PFSK-1 (cell line): Measurements from ENCODE around the gene DPP4.

Source experiments
- FOXP2 ChIP-seq: optimal IDR thresholded peaks from 2 replicates; pipeline ENCODE3; 2011; ENCODE audit warnings: borderline replicate concordance, control low read depth, inconsistent platforms; ENCODE audit not compliant: insufficient read depth; ENCODE audit errors: extremely low read length, extremely low read depth
- POLR2AphosphoS5 ChIP-seq: IDR thresholded peaks from 2 replicates; pipeline ENCODE4 v1.6.1; 2012; ENCODE audit warnings: low read depth, mild to moderate bottlenecking, control low read depth, low read length, moderate library complexity
- SIN3A ChIP-seq: IDR thresholded peaks from 2 replicates; pipeline ENCODE4 v1.6.1; 2012; ENCODE audit warnings: mild to moderate bottlenecking, low read length, moderate library complexity, borderline replicate concordance; ENCODE audit not compliant: insufficient read depth
- TAF1 ChIP-seq: IDR thresholded peaks from 2 replicates; pipeline ENCODE4 v1.6.1; 2012; ENCODE audit warnings: low read length, control low read depth, borderline replicate concordance; ENCODE audit not compliant: insufficient read depth
- TF ChIP-seq, protein P1 (sequence below), 2 experiments: IDR thresholded peaks; 2 replicates each; pipeline versions ENCODE4 v1.6.1 to v1.8.0; 2011 to 2012; ENCODE audit warnings: low read depth in 2 of 2, low read length in 2 of 2, control low read depth in 1 of 2, inconsistent platforms in 1 of 2, mild to moderate bottlenecking in 1 of 2, moderate library complexity in 1 of 2; ENCODE audit not compliant: insufficient read depth in 1 of 2

The DPP4 gene

DNA sequence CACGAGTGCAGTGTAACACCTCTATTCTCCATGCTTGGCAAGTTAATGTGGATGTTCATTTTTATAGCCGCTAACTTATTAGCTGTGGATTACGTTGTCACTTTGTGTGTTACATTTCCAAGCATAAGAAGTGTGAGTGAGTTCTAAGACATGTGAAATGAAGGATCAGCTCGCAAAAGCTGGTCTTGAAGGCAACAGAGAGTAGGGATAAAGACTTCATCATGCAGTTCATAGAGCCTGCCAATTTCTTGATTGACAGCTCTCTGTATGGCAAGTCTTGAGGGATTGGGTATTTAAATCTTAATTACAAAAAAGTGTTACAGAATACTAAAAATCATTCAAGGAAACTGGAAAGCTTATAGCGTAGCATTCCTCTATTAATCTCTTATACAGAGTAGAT lies 25.8 kb upstream of the DPP4 start:
- TF ChIP-seq, protein P1, sequence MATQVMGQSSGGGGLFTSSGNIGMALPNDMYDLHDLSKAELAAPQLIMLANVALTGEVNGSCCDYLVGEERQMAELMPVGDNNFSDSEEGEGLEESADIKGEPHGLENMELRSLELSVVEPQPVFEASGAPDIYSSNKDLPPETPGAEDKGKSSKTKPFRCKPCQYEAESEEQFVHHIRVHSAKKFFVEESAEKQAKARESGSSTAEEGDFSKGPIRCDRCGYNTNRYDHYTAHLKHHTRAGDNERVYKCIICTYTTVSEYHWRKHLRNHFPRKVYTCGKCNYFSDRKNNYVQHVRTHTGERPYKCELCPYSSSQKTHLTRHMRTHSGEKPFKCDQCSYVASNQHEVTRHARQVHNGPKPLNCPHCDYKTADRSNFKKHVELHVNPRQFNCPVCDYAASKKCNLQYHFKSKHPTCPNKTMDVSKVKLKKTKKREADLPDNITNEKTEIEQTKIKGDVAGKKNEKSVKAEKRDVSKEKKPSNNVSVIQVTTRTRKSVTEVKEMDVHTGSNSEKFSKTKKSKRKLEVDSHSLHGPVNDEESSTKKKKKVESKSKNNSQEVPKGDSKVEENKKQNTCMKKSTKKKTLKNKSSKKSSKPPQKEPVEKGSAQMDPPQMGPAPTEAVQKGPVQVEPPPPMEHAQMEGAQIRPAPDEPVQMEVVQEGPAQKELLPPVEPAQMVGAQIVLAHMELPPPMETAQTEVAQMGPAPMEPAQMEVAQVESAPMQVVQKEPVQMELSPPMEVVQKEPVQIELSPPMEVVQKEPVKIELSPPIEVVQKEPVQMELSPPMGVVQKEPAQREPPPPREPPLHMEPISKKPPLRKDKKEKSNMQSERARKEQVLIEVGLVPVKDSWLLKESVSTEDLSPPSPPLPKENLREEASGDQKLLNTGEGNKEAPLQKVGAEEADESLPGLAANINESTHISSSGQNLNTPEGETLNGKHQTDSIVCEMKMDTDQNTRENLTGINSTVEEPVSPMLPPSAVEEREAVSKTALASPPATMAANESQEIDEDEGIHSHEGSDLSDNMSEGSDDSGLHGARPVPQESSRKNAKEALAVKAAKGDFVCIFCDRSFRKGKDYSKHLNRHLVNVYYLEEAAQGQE (IDR thresholded peaks at IDR 0.05; ENCODE audit: insufficient read depth in 1 of 2, low read depth in 2 of 2, low read length in 2 of 2): no peak
- TF ChIP-seq SIN3A: no peak
- no peak for TF ChIP-seq FOXP2

DNA sequence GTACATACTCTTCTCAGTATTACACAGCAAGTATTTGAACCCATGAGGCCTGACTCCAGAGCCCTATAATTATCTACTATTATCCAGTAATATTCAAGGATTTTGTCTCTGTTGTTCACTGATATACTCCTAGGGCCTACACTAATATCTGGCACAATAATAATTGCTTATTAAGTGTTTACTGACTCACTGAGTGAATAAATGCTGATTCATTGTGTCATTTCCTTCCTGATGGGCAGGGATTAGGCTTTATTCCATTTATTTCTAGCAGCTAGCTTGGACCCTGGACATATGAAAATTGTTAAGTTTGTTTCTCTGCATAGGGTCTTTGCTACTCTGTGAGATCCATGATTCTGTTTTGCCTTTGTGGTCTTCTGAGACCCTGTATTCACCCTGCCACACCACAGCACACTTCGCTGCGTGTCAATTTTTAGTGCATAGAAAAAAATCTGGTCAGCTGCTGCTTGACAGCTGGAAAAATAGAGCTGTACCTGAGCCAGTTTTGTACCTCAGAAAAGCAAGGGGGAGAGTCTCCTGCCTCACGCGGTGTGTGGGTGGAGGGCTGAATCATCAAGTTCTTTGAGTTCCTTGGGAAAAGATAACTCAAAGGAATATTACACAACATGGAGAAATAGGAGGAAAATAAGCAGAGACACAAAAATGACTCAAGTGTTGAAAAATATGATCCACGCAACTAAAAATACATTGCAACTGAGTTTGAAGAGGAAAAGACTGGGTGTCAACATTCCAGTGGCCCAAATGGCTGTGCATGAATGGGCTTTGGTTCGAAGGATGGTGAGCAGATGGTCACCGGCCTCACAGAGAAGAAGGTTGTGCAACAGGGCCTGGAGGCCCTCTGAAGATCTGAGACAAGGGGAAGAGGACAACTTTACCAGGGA lies 18.9 kb upstream of the DPP4 start:
- TF ChIP-seq TAF1 (no peak), POLR2AphosphoS5 (no peak)
- TF ChIP-seq, protein P1 (IDR thresholded peaks at IDR 0.05; ENCODE audit: insufficient read depth in 1 of 2, low read depth in 2 of 2, low read length in 2 of 2): no peak

DNA sequence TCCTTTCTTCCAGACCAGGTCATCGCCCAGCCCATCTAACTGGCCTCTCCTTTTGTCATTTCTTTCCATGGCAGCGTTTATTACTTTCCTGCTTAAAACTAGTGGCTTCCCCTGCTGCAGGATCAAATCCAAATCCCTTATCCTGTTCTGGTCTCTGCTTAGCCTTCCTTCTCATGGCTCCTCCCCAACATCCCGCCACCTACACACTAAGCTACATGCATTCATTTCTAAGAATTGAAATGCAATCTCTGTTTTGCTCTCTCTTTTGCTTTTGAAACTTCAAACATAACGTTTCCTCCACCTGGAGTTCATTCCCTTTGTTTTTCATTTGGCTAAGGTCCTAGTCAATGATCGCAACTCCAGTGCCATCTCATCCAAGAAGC lies 18.0 kb upstream of the DPP4 start:
- no peak for TF ChIP-seq TAF1
- no peak for TF ChIP-seq FOXP2
- TF ChIP-seq SIN3A: no peak
- TF ChIP-seq POLR2AphosphoS5: no peak
- TF ChIP-seq, protein P1 (IDR thresholded peaks at IDR 0.05; ENCODE audit: insufficient read depth in 1 of 2, low read depth in 2 of 2, low read length in 2 of 2): no peak

DNA sequence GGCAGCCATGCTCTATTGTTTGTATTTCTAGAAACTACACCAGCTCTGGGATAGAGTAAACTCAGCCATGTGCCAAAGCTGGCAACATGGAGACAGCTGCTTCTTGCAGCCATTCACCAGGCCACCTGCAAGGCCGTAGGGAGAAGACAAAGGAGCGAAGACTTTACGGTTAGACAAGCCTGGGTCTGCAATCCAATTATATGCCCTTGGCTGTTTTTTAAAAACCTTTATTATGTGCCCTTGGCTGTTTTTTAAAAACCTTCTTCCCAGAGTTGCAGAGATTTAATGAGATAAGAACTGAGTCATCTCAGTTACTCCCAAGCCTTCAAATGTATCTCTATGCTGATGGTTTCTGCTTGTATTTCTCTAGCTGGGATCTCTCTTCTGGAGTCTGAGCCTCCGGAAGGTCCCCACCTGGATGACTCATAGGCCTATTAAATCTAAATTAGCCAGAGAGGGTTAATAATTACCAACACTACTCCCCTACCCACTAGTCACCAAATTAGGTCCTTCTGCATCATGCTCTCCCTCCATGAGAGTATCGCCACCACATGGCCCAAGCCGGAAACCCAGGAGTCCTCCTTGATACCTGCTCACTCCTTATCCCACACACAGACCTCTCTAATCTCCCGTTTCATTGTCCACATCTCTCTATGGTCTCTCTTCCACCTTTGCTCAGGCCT lies 17.5 kb upstream of the DPP4 start:
- TF ChIP-seq FOXP2: no peak
- TF ChIP-seq, protein P1 (IDR thresholded peaks at IDR 0.05; ENCODE audit: insufficient read depth in 1 of 2, low read depth in 2 of 2, low read length in 2 of 2): no peak
- no peak for TF ChIP-seq SIN3A
- TF ChIP-seq TAF1: no peak
- TF ChIP-seq POLR2AphosphoS5: no peak

DNA sequence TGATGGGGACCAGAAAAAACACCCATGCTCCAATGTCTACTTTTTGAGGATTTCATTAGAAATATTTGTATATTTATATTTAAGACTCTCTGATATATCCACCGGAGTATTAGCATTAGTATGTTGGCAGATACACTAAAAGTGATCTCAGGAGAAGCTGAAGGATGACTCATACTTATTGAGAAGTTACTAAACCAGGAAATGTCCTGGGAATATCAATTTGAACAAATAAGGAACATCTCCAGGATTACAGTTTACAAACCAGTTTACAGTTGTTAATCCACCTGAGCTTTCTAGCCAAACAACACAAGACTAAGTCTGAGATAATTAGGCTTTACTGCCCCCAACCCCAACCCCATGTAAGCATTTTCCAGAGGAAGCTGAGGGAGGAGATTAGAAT lies 16.1 kb upstream of the DPP4 start:
- no peak for TF ChIP-seq POLR2AphosphoS5
- TF ChIP-seq FOXP2: no peak
- TF ChIP-seq SIN3A: no peak
- TF ChIP-seq TAF1: no peak
- TF ChIP-seq, protein P1 (IDR thresholded peaks at IDR 0.05; ENCODE audit: insufficient read depth in 1 of 2, low read depth in 2 of 2, low read length in 2 of 2): no peak
